Mesothelial cell of epicardium (in vitro differentiated cells): Measurements from ENCODE around the gene CCDC86. TPM values are rescaled to one million over a fixed set of nuclear protein-coding genes. Genes with fewer than 3 reads are reported as not detected.

Source experiments
- DNase-seq, 2 experiments: peaks; one replicate each; pipeline ENCODE4 v3.0.0; 2021; ENCODE audit warnings: low spot score in 2 of 2; ENCODE audit not compliant: unreplicated experiment in 2 of 2
- H3K27ac Mint-ChIP-seq: 2 replicates; pipeline ENCODE4 v1.8.0; 2021; ENCODE audit warnings: mixed read lengths
- H3K27me3 Mint-ChIP-seq: 2 replicates; pipeline ENCODE4 v1.8.0; 2021; ENCODE audit warnings: low read depth, mixed read lengths
- H3K36me3 Mint-ChIP-seq: 2 replicates; pipeline ENCODE4 v1.8.0; 2021; ENCODE audit warnings: mixed read lengths
- H3K4me1 Mint-ChIP-seq: 2 replicates; pipeline ENCODE4 v1.8.0; 2021; ENCODE audit warnings: mixed read lengths
- H3K4me3 Mint-ChIP-seq: 2 replicates; pipeline ENCODE4 v1.8.0; 2021; ENCODE audit warnings: mild to moderate bottlenecking, moderate library complexity, mixed read lengths
- H3K9me3 Mint-ChIP-seq: 2 replicates; pipeline ENCODE4 v1.8.0; 2021; ENCODE audit warnings: mixed read lengths
- total RNA-seq: library from RNA; stranded (reverse); gene quantifications from 3 replicates; pipeline ENCODE4 v1.2.1, GENCODE V29; 2021
- TF ChIP-seq, protein P1 (sequence below): fragments of 200-600 bp; sonication (generic); IDR thresholded peaks from one replicate; pipeline ENCODE4 v1.5.0; 2021; ENCODE audit warnings: antibody characterized with exemption; ENCODE audit not compliant: unreplicated experiment

Gene CCDC86
- total RNA-seq, 1 donor from 2014 or later: 22.5 TPM

DNA sequence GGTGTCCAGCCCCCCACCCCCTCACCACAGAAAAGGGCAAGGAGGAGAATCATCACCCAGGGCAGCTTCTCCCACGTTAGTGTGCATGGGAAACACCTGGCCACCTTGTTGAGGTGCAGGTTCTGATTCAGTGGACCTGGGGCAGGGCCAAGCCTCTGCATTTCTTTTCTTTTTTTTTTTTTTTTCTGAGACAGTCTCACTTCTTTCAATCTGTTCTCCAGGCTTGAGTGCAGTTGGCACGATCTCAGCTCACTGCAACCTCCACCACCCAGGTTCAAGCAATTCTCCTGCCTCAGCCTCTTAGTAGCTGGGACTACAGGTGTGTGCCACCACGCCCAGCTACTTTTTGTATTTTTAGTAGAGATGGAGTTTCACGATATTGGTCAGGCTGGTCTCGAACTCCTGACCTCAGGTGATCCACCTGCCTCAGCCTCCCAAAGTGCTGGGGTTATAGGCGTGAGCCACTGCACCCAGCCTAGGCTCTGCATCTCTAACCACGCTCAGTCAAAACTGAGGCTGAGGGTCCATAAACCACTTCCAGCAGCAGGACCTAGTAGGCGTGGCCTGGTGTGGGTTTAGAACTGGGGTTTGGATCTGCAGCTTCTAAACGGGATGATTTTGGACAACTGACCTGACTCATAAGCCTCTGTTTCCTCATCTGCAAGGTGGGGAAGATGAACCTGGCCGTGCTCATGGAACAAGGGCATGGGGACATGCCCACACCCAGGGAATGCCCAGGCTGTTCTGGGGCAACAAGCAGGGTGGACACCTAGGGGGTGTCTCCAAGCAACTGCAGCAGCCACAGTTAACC, 26.2 kb downstream of the CCDC86 start:
- H3K27me3 Mint-ChIP-seq: no peaks in the 10 kb centered on the region
- H3K9me3 Mint-ChIP-seq: no peaks in the 10 kb centered on the region
- TF ChIP-seq, protein P1, sequence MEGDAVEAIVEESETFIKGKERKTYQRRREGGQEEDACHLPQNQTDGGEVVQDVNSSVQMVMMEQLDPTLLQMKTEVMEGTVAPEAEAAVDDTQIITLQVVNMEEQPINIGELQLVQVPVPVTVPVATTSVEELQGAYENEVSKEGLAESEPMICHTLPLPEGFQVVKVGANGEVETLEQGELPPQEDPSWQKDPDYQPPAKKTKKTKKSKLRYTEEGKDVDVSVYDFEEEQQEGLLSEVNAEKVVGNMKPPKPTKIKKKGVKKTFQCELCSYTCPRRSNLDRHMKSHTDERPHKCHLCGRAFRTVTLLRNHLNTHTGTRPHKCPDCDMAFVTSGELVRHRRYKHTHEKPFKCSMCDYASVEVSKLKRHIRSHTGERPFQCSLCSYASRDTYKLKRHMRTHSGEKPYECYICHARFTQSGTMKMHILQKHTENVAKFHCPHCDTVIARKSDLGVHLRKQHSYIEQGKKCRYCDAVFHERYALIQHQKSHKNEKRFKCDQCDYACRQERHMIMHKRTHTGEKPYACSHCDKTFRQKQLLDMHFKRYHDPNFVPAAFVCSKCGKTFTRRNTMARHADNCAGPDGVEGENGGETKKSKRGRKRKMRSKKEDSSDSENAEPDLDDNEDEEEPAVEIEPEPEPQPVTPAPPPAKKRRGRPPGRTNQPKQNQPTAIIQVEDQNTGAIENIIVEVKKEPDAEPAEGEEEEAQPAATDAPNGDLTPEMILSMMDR: no peak
- no peak for DNase-seq
- no peaks in the 10 kb centered on the region for H3K36me3 Mint-ChIP-seq
- no peak overlapping the region for H3K4me3 Mint-ChIP-seq
- H3K27ac Mint-ChIP-seq: no peak overlapping the region
- H3K4me1 Mint-ChIP-seq: peaks cover 18% of the 10 kb centered on the region

DNA sequence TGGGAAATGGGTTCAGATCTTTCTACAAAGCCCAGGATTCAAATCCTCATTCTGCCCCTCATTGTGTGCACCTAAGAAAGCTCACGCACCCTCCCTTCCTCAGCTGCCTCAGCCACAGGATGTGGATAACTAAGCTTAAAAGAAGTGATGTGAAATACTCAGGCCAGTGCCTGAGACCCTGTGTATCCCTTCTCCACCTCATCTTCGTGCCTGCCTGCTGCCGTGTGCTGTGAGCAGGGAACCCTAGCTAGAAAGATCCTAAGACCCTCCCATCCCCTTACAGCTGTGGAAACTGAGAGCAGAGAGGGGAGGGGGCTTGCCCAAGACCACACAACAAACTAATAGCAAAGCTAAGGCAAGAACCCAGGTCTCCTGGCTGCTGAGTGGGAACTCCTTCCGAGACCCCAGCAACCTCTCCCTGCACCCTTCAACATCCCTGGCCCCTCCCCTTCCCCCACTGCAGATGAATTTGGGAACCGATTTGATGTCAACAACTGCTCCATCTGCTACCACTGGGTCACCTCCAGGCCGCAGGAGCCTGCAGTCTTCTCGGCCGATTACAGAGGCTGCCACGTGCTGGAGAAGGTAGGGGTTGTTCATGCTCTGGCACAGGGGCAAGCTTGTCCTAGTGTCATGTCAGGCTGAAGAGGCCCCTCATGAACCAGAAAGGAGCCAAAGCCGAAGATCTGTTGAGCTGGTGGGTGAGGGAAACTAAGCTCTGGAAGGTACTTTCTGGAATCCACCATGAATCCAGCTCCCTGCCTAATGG, 27.0 kb downstream of the CCDC86 start:
- H3K27ac Mint-ChIP-seq: no peak overlapping the region
- TF ChIP-seq, protein P1: no peak
- H3K36me3 Mint-ChIP-seq: no peaks in the 10 kb centered on the region
- no peaks in the 10 kb centered on the region for H3K9me3 Mint-ChIP-seq
- DNase-seq: no peak
- H3K4me1 Mint-ChIP-seq: peaks cover 14% of the 10 kb centered on the region
- no peak overlapping the region for H3K4me3 Mint-ChIP-seq
- no peaks in the 10 kb centered on the region for H3K27me3 Mint-ChIP-seq

GRCh38 chr11:60869451-60869825, 27.5 kb downstream of the CCDC86 start:
- Mint-ChIP-seq H3K4me1 (peaks cover 8% of the 10 kb centered on the region), H3K27ac (no peak overlapping the region), H3K9me3 (no peaks in the 10 kb centered on the region), H3K27me3 (no peaks in the 10 kb centered on the region), H3K4me3 (no peak overlapping the region), H3K36me3 (no peaks in the 10 kb centered on the region)
- TF ChIP-seq, protein P1: no peak
- DNase-seq: no peak

- no peaks in the 10 kb centered on the region for H3K36me3 Mint-ChIP-seq
- no peak overlapping the region for H3K27ac Mint-ChIP-seq
- no peak for DNase-seq
- TF ChIP-seq, protein P1: no peak
- no peaks in the 10 kb centered on the region for H3K27me3 Mint-ChIP-seq
- no peak overlapping the region for H3K4me3 Mint-ChIP-seq
- no peaks in the 10 kb centered on the region for H3K9me3 Mint-ChIP-seq
- H3K4me1 Mint-ChIP-seq: peaks cover 2% of the 10 kb centered on the region
These were observed 28.4 kb downstream of the CCDC86 start for GRCh38 chr11:60870276-60870675.

GRCh38 chr11:60870733-60871377, 28.9 kb downstream of the CCDC86 start:
- no peak overlapping the region for H3K4me3 Mint-ChIP-seq
- no peak overlapping the region for H3K27ac Mint-ChIP-seq
- no peak for DNase-seq
- TF ChIP-seq, protein P1: no peak
- H3K4me1 Mint-ChIP-seq: peaks cover 2% of the 10 kb centered on the region
- H3K9me3 Mint-ChIP-seq: no peaks in the 10 kb centered on the region
- H3K36me3 Mint-ChIP-seq: no peaks in the 10 kb centered on the region
- no peaks in the 10 kb centered on the region for H3K27me3 Mint-ChIP-seq
